Measurements from ENCODE around the gene EIF2B5. TPM values are rescaled to one million over a fixed set of nuclear protein-coding genes. Genes with fewer than 3 reads are reported as not detected.
"Not testable (repeated sequence)": the region's sequence is repeated elsewhere in the genome, so short reads cannot be mapped to it uniquely, and the experiment has no call there.

The EIF2B5 gene
- total RNA-seq, 4 donors from 2014 or later = 42.6 to 56.8 (median 53.4) TPM

GRCh38 chr3:184158404-184158803 lies 23.2 kb downstream of the EIF2B5 start:
- no peak for ATAC-seq

GRCh38 chr3:184160456-184160855 lies 25.3 kb downstream of the EIF2B5 start:
- intact Hi-C loops (cut with DNase I; ENCODE audit: low total_unique reads) = no loop called here
- Histone ChIP-seq H3K27ac (peak overlapping the region; percentile 54 to 97 (median 82)), H3K27me3 (no peaks in the 10 kb centered on the region), H3K4me1 (peaks cover 47 to 72% of the 10 kb centered on the region in 2 donors), H3K9me3 (no peaks in the 10 kb centered on the region), H3K36me3 (peaks cover 0 to 21% of the 10 kb centered on the region in 2 donors), H3K4me3 (peak overlapping the region in 1 of 4 donors; percentile 24)
- TF ChIP-seq POLR2A (IDR thresholded peaks at IDR 0.05) = no peak
- no peak for TF ChIP-seq CTCF (IDR thresholded peaks at IDR 0.05 in 4 of 5, conservative IDR thresholded peaks at IDR 0.05 in 1 of 5)
- DNase-seq = no peak
- ATAC-seq = no peak
- in situ Hi-C loops (cut with MboI; ENCODE audit: low sequenced_read_pairs in 4 of 4) = no loop called here

More at GRCh38 chr3:184158404-184158803, 23.2 kb downstream of the EIF2B5 start:
- no peak for TF ChIP-seq POLR2A (IDR thresholded peaks at IDR 0.05)
- TF ChIP-seq CTCF (IDR thresholded peaks at IDR 0.05 in 4 of 5, conservative IDR thresholded peaks at IDR 0.05 in 1 of 5) = no peak
- H3K9me3 ChIP-seq = no peaks in the 10 kb centered on the region
- peaks cover 61 to 85% of the 10 kb centered on the region in 2 donors for H3K4me1 ChIP-seq
- intact Hi-C loops (cut with DNase I; ENCODE audit: low total_unique reads) (loop anchor here (5.0 kb wide), 3 partner anchors 89 to 521 kb away; partner anchors contain the start of genes ALG3, EEF1AKMT4, KLHL24 and PSMD2), in situ Hi-C loops (cut with MboI; ENCODE audit: low sequenced_read_pairs in 4 of 4) (no loop called here)
- no peaks in the 10 kb centered on the region for H3K27me3 ChIP-seq
- peaks cover 0 to under 1% of the 10 kb centered on the region in 2 donors for H3K36me3 ChIP-seq
- H3K27ac ChIP-seq = peak overlapping the region; percentile 89 to 97 (median 94)
- H3K4me3 ChIP-seq = no peak overlapping the region
- DNase-seq = no peak

- H3K4me3 ChIP-seq; DNase-seq; ATAC-seq; intact Hi-C loops (cut with DNase I; ENCODE audit: low total_unique reads); H3K27me3 ChIP-seq; in situ Hi-C loops (cut with MboI; ENCODE audit: low sequenced_read_pairs in 4 of 4); H3K9me3 ChIP-seq: not testable (repeated sequence)
- peak overlapping the region in 1 of 4 donors; percentile 97 for H3K27ac ChIP-seq
- H3K4me1 ChIP-seq = peaks cover 37 to 57% of the 10 kb centered on the region in 2 donors
- H3K36me3 ChIP-seq = peaks cover 0 to 43% of the 10 kb centered on the region in 2 donors
Observed at GRCh38 chr3:184162571-184163070, 27.5 kb downstream of the EIF2B5 start.

- no peak overlapping the region for H3K27ac ChIP-seq
- intact Hi-C loops (cut with DNase I; ENCODE audit: low total_unique reads) = no loop called here
- peaks cover 22 to 40% of the 10 kb centered on the region in 2 donors for H3K4me1 ChIP-seq
- no peaks in the 10 kb centered on the region for H3K27me3 ChIP-seq
- no peak for DNase-seq
- TF ChIP-seq POLR2A (IDR thresholded peaks at IDR 0.05) (no peak), CTCF (IDR thresholded peaks at IDR 0.05 in 4 of 5, conservative IDR thresholded peaks at IDR 0.05 in 1 of 5) (no peak)
- no peak for ATAC-seq
- no peak overlapping the region for H3K4me3 ChIP-seq
- in situ Hi-C loops (cut with MboI; ENCODE audit: low sequenced_read_pairs in 4 of 4) = no loop called here
- H3K36me3 ChIP-seq = peaks cover 0 to 58% of the 10 kb centered on the region in 2 donors
- H3K9me3 ChIP-seq = no peaks in the 10 kb centered on the region
Observed at GRCh38 chr3:184164648-184165330, 29.6 kb downstream of the EIF2B5 start.

GRCh38 chr3:184165543-184165942 lies 30.4 kb downstream of the EIF2B5 start:
- Histone ChIP-seq H3K9me3 (no peaks in the 10 kb centered on the region), H3K27ac (no peak overlapping the region), H3K36me3 (peaks cover 0 to 63% of the 10 kb centered on the region in 2 donors), H3K4me1 (peaks cover 16 to 32% of the 10 kb centered on the region in 2 donors), H3K27me3 (no peaks in the 10 kb centered on the region), H3K4me3 (no peak overlapping the region)
- DNase-seq = no peak
- intact Hi-C loops (cut with DNase I; ENCODE audit: low total_unique reads) (no loop called here), in situ Hi-C loops (cut with MboI; ENCODE audit: low sequenced_read_pairs in 4 of 4) (no loop called here)
- TF ChIP-seq CTCF (IDR thresholded peaks at IDR 0.05 in 4 of 5, conservative IDR thresholded peaks at IDR 0.05 in 1 of 5) (no peak), POLR2A (IDR thresholded peaks at IDR 0.05) (no peak)
- ATAC-seq = no peak
